ENCODE data around the gene LRP5. TPM values are rescaled to one million over a fixed set of nuclear protein-coding genes. Genes with fewer than 3 reads are reported as not detected.

The LRP5 gene
- total RNA-seq, 1 donor from 2014 or later = 9.4 TPM

GRCh38 chr11:68412593-68413475 lies 100.4 kb downstream of the LRP5 start:
- no peaks in the 10 kb centered on the region for H3K27me3 Mint-ChIP-seq (ENCODE audit: low read depth)
- no peaks in the 10 kb centered on the region for H3K9me3 Mint-ChIP-seq
- no peak overlapping the region for H3K4me3 Mint-ChIP-seq (ENCODE audit: low read depth)
- H3K27ac Mint-ChIP-seq = no peak overlapping the region
- DNase-seq (ENCODE audit: low spot score) = no peak
- intact Hi-C loops (cut with micrococcal nuclease) = no loop called here
- H3K36me3 Mint-ChIP-seq (ENCODE audit: low read depth) = no peaks in the 10 kb centered on the region
- peaks cover 2% of the 10 kb centered on the region for H3K4me1 Mint-ChIP-seq (ENCODE audit: low read depth)

- Mint-ChIP-seq H3K9me3 (no peaks in the 10 kb centered on the region), H3K4me1 (ENCODE audit: low read depth) (peaks cover 2% of the 10 kb centered on the region), H3K27me3 (ENCODE audit: low read depth) (no peaks in the 10 kb centered on the region), H3K4me3 (ENCODE audit: low read depth) (no peak overlapping the region), H3K27ac (no peak overlapping the region), H3K36me3 (ENCODE audit: low read depth) (no peaks in the 10 kb centered on the region)
- intact Hi-C loops (cut with micrococcal nuclease) = no loop called here
- no peak for DNase-seq (ENCODE audit: low spot score)
Measured at GRCh38 chr11:68413591-68413999, 101.2 kb downstream of the LRP5 start.

- Mint-ChIP-seq H3K4me1 (ENCODE audit: low read depth) (peaks cover 2% of the 10 kb centered on the region), H3K36me3 (ENCODE audit: low read depth) (no peaks in the 10 kb centered on the region), H3K27ac (no peak overlapping the region), H3K9me3 (no peaks in the 10 kb centered on the region), H3K27me3 (ENCODE audit: low read depth) (no peaks in the 10 kb centered on the region), H3K4me3 (ENCODE audit: low read depth) (no peak overlapping the region)
- DNase-seq (ENCODE audit: low spot score) = no peak
- intact Hi-C loops (cut with micrococcal nuclease) = no loop called here
Measured at GRCh38 chr11:68414496-68415221, 102.3 kb downstream of the LRP5 start.

- DNase-seq (ENCODE audit: low spot score) = no peak
- Mint-ChIP-seq H3K4me3 (ENCODE audit: low read depth) (no peak overlapping the region), H3K9me3 (no peaks in the 10 kb centered on the region), H3K4me1 (ENCODE audit: low read depth) (peaks cover 2% of the 10 kb centered on the region), H3K27me3 (ENCODE audit: low read depth) (no peaks in the 10 kb centered on the region), H3K27ac (no peak overlapping the region), H3K36me3 (ENCODE audit: low read depth) (no peaks in the 10 kb centered on the region)
- intact Hi-C loops (cut with micrococcal nuclease) = no loop called here
Measured at GRCh38 chr11:68416070-68416578, 103.7 kb downstream of the LRP5 start.

GRCh38 chr11:68418648-68419047 lies 106.3 kb downstream of the LRP5 start:
- Mint-ChIP-seq H3K9me3 (no peaks in the 10 kb centered on the region), H3K4me3 (ENCODE audit: low read depth) (no peak overlapping the region), H3K27ac (no peak overlapping the region), H3K27me3 (ENCODE audit: low read depth) (no peaks in the 10 kb centered on the region), H3K4me1 (ENCODE audit: low read depth) (peaks cover 2% of the 10 kb centered on the region), H3K36me3 (ENCODE audit: low read depth) (no peaks in the 10 kb centered on the region)
- DNase-seq (ENCODE audit: low spot score) = no peak
- intact Hi-C loops (cut with micrococcal nuclease) = no loop called here

- intact Hi-C loops (cut with micrococcal nuclease) = no loop called here
- H3K4me1 Mint-ChIP-seq (ENCODE audit: low read depth) = peaks cover 2% of the 10 kb centered on the region
Measured at GRCh38 chr11:68420171-68420570, 107.8 kb downstream of the LRP5 start.

GRCh38 chr11:68423481-68423880 lies 111.1 kb downstream of the LRP5 start:
- no peak overlapping the region for H3K27ac Mint-ChIP-seq
- no peaks in the 10 kb centered on the region for H3K9me3 Mint-ChIP-seq
- H3K4me3 Mint-ChIP-seq (ENCODE audit: low read depth) = no peak overlapping the region
- DNase-seq (ENCODE audit: low spot score) = no peak
- no peaks in the 10 kb centered on the region for H3K27me3 Mint-ChIP-seq (ENCODE audit: low read depth)
- peaks cover 3% of the 10 kb centered on the region for H3K36me3 Mint-ChIP-seq (ENCODE audit: low read depth)
- no peaks in the 10 kb centered on the region for H3K4me1 Mint-ChIP-seq (ENCODE audit: low read depth)
- intact Hi-C loops (cut with micrococcal nuclease) = no loop called here

More at GRCh38 chr11:68420171-68420570, 107.8 kb downstream of the LRP5 start:
- DNase-seq (ENCODE audit: low spot score) = no peak
- Mint-ChIP-seq H3K9me3 (no peaks in the 10 kb centered on the region), H3K36me3 (ENCODE audit: low read depth) (no peaks in the 10 kb centered on the region), H3K4me3 (ENCODE audit: low read depth) (no peak overlapping the region), H3K27me3 (ENCODE audit: low read depth) (no peaks in the 10 kb centered on the region), H3K27ac (no peak overlapping the region)

- Mint-ChIP-seq H3K4me3 (ENCODE audit: low read depth) (no peak overlapping the region), H3K36me3 (ENCODE audit: low read depth) (peaks cover 5% of the 10 kb centered on the region), H3K27ac (no peak overlapping the region), H3K9me3 (peaks cover 3% of the 10 kb centered on the region), H3K27me3 (ENCODE audit: low read depth) (no peaks in the 10 kb centered on the region), H3K4me1 (ENCODE audit: low read depth) (no peaks in the 10 kb centered on the region)
- no peak for DNase-seq (ENCODE audit: low spot score)
- intact Hi-C loops (cut with micrococcal nuclease) = no loop called here
Measured at GRCh38 chr11:68424101-68424632, 111.8 kb downstream of the LRP5 start.

- Mint-ChIP-seq H3K27ac (no peak overlapping the region), H3K36me3 (ENCODE audit: low read depth) (peaks cover 11% of the 10 kb centered on the region), H3K4me3 (ENCODE audit: low read depth) (no peak overlapping the region), H3K9me3 (peaks cover 12% of the 10 kb centered on the region), H3K4me1 (ENCODE audit: low read depth) (no peaks in the 10 kb centered on the region), H3K27me3 (ENCODE audit: low read depth) (no peaks in the 10 kb centered on the region)
- intact Hi-C loops (cut with micrococcal nuclease) = no loop called here
- DNase-seq (ENCODE audit: low spot score) = no peak
Measured at GRCh38 chr11:68424981-68425865, 112.8 kb downstream of the LRP5 start.

- H3K27me3 Mint-ChIP-seq (ENCODE audit: low read depth) = no peaks in the 10 kb centered on the region
- peaks cover 19% of the 10 kb centered on the region for H3K9me3 Mint-ChIP-seq
- no peak overlapping the region for H3K27ac Mint-ChIP-seq
- DNase-seq (ENCODE audit: low spot score) = no peak
- no peaks in the 10 kb centered on the region for H3K4me1 Mint-ChIP-seq (ENCODE audit: low read depth)
- intact Hi-C loops (cut with micrococcal nuclease) = no loop called here
- peaks cover 17% of the 10 kb centered on the region for H3K36me3 Mint-ChIP-seq (ENCODE audit: low read depth)
- H3K4me3 Mint-ChIP-seq (ENCODE audit: low read depth) = no peak overlapping the region
Measured at GRCh38 chr11:68425866-68426380, 113.5 kb downstream of the LRP5 start.

- peaks cover 17% of the 10 kb centered on the region for H3K36me3 Mint-ChIP-seq (ENCODE audit: low read depth)
- intact Hi-C loops (cut with micrococcal nuclease) = no loop called here
- no peaks in the 10 kb centered on the region for H3K4me1 Mint-ChIP-seq (ENCODE audit: low read depth)
- DNase-seq (ENCODE audit: low spot score) = no peak
- no peak overlapping the region for H3K27ac Mint-ChIP-seq
- no peak overlapping the region for H3K4me3 Mint-ChIP-seq (ENCODE audit: low read depth)
- no peaks in the 10 kb centered on the region for H3K27me3 Mint-ChIP-seq (ENCODE audit: low read depth)
- H3K9me3 Mint-ChIP-seq = peaks cover 19% of the 10 kb centered on the region
Measured at GRCh38 chr11:68429661-68430060, 117.3 kb downstream of the LRP5 start.

GRCh38 chr11:68430384-68430783 lies 118.0 kb downstream of the LRP5 start:
- H3K9me3 Mint-ChIP-seq = peaks cover 19% of the 10 kb centered on the region
- peaks cover 17% of the 10 kb centered on the region for H3K36me3 Mint-ChIP-seq (ENCODE audit: low read depth)
- intact Hi-C loops (cut with micrococcal nuclease) = no loop called here
- H3K4me1 Mint-ChIP-seq (ENCODE audit: low read depth) = no peaks in the 10 kb centered on the region
- no peak overlapping the region for H3K27ac Mint-ChIP-seq
- H3K4me3 Mint-ChIP-seq (ENCODE audit: low read depth) = no peak overlapping the region
- no peaks in the 10 kb centered on the region for H3K27me3 Mint-ChIP-seq (ENCODE audit: low read depth)
- no peak for DNase-seq (ENCODE audit: low spot score)
